HG02970 (cell line): ENCODE data around the gene CFAP107.
"Not testable (repeated sequence)": the region's sequence is repeated elsewhere in the genome, so short reads cannot be mapped to it uniquely, and the experiment has no call there.

Source experiments
- ATAC-seq: cut with Tn5 transposase; IDR thresholded peaks from one replicate; pipeline ENCODE4 v1.9.1; 2021; ENCODE audit warnings: mild to moderate bottlenecking, moderate library complexity, moderate number of reproducible peaks; ENCODE audit not compliant: unreplicated experiment, low FRiP score

Gene CFAP107

DNA sequence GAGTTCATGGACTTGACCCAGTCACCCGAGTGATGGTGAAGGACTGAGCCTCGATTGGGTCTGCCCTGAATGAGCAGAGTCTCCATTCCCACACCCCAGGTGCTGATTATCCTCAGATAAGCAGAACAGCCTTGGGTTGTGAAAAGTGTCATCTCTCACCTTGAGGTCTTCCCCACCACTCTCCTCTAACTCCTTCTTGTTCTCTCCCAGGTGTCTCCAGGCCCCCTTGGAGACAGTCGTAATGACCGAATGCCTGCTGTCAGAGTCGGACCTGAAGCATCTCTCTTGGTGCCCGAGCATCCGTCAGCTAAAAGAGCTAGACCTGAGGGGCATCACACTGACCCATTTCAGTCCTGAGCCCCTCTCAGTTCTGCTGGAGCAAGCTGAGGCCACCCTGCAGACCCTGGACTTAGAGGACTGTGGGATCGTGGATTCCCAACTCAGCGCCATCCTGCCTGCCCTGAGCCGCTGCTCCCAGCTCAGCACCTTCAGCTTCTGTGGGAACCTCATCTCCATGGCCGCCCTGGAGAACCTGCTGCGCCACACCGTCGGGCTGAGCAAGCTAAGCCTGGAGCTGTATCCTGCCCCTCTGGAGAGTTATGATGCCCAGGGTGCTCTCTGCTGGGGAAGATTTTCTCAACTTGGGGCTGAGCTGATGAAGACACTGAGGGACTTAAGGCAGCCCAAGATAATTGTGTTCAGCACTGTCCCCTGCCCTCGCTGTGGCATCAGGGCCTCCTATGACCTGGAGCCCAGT, 31.0 kb downstream of the CFAP107 start:
- ATAC-seq, result no peak

- no peak for ATAC-seq
Measured at GRCh38 chr1:12778061-12778460, 32.1 kb downstream of the CFAP107 start.

DNA sequence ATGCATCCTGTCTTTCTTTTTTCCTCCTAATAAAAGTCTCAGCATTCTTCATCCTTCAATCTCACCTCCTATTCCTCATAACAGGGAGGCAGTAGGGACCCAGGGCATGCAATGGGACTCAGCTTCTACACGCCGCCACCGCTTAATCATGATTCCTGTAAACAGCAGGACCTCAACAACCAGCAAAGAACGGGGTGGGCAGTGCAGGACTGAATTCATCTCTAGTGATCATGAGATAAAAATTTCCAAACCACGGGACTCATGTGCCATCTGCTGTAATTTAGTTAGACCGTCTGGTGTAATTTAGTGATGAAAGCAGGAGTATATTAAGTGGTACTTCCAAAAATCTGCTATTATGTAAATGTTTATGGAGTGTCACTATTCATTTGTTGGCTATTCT, 32.9 kb downstream of the CFAP107 start:
- ATAC-seq, result no peak

DNA sequence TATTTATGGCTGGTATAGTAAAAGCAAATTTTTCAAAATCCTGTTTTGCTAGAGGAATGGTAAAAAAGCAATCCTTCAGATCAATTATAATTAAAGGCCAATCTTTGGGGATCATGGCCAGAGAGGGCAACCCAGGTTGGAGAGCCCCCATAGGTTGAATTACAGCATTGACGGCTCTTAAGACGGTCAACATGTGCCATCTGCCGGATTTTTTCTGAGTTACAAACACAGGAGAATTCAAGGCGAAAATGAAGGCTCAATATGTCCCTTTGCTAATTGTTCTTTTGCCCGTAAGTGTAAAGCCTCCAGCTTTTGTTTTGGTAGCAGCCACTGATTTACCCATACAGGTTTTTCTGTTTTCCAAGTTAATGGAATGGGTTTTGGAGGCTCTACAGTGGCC, 35.5 kb downstream of the CFAP107 start:
- not testable (repeated sequence) for ATAC-seq

DNA sequence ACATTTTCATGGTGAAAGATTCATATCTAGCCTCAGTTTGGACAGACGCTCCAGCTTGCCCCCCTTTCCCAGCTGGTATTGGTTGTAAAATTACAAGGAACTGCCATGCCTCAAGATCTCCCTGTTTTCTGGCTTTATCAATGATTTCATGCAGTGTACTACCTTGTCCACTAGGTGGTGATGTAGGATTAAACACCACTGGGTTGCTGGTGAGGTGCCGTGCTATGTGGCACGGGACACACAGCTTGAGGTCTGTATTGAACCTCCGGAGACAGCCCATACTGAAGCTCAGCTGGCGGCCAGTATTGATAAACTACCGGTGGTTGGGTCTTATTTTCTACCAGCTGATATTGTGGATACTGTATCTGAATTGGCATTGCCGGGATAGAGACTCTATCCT, 37.8 kb downstream of the CFAP107 start:
- not testable (repeated sequence) for ATAC-seq

GRCh38 chr1:12784729-12785128, 38.7 kb downstream of the CFAP107 start:
- not testable (repeated sequence) for ATAC-seq

GRCh38 chr1:12791097-12791496, 45.1 kb downstream of the CFAP107 start, which contains the start of gene PRAMEF1:
Gene PRAMEF1, plus strand, starts transcription at chr1:12791397. Its CDS starts 1,831 bp downstream, at chr1:12793228.
- not testable (repeated sequence) for ATAC-seq

GRCh38 chr1:12798911-12799310, 52.9 kb downstream of the CFAP107 start:
- no peak for ATAC-seq

DNA sequence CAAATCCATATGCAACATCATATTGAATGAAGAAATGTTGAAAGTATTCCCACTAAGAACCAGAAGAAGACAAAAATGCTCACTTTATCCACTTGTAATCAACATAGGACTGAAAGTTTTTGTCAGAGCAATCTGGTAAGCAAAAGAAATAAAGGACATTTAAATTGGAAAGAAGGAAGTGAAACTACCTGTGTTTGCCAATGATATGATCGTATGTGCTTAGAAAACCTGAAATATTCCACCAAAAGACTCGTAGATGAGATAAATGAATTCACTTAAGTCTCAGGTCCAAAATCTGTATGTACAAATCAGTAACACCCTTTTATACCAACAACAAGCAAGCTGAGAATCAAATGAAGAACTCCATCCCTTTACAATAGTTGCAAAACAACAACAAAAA, 53.7 kb downstream of the CFAP107 start:
- ATAC-seq, result no peak

GRCh38 chr1:12809933-12810332, 63.9 kb downstream of the CFAP107 start:
- ATAC-seq, result no peak

DNA sequence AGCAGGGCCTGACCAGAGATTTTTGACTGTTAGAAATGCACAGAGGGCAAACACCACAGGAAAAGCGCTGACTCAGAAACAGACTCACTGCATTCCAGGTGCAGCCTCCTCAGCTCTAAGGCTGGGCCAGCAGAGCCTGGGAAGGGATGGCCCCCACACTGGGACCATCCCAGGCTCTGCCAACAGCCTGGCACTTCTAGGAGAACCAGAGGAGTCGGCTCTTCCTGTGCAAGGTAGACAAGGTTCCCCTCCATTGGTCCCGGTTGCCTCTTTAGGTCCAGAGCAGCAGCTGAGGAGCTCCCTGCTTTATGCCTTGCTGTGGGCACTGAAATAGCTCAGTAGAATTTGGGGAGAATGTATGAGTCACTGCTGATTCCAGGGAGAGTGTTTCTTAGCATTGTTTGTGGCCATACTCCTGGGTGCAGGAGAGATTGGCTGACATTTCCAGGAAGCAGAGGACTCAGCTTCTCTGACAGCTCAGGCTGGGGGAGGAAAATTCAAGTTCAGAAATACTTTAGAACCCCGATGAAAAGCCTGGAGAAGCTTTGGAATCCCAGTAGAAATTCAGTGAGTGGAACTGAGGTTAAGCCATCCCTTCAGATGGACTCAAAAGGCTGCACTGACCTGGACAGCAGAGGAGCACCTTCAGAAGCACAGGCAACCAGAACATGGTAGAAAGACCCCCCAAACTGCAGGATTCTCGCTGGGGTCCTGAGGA, 64.8 kb downstream of the CFAP107 start:
- no peak for ATAC-seq

DNA sequence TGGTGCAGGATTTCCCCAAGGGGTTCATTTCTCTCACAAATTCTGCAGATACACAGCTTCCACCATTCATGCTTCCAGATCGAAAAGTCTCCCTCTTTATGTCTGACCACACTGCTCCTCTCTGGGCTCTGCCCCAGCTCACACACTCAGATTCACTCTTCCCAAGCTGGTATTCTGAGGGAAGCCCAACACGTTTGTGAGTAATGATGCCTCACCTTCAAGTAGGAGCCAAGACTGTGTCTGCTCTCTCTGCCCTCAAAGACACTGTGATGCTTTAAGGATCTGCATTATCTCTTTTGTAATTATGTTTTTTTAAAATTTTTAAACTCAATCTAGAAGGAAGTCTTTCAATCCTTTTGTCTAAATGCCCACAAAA, 65.4 kb downstream of the CFAP107 start:
- no peak for ATAC-seq
